ES-I3 (cell line): ENCODE measurements around the gene GZMB.

Source experiments
- H3K36me3 ChIP-seq: 2 replicates; pipeline ENCODE4 v1.6.1; 2013; ENCODE audit warnings: mild to moderate bottlenecking, low read length, control low read depth, moderate library complexity; ENCODE audit not compliant: insufficient read depth
- H3K4me1 ChIP-seq: 2 replicates; pipeline ENCODE4 v1.6.1; 2013; ENCODE audit warnings: mild to moderate bottlenecking, control low read depth, low read length; ENCODE audit not compliant: insufficient read depth
- H3K9ac ChIP-seq: 2 replicates; pipeline ENCODE4 v1.6.1; 2013; ENCODE audit warnings: low read depth, mild to moderate bottlenecking, low read length, moderate library complexity
- H3K9me3 ChIP-seq: 2 replicates; pipeline ENCODE4 v1.6.1; 2013; ENCODE audit warnings: mild to moderate bottlenecking, low read length, moderate library complexity; ENCODE audit not compliant: control insufficient read depth, insufficient read depth

GZMB gene, protein sequence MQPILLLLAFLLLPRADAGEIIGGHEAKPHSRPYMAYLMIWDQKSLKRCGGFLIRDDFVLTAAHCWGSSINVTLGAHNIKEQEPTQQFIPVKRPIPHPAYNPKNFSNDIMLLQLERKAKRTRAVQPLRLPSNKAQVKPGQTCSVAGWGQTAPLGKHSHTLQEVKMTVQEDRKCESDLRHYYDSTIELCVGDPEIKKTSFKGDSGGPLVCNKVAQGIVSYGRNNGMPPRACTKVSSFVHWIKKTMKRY

DNA sequence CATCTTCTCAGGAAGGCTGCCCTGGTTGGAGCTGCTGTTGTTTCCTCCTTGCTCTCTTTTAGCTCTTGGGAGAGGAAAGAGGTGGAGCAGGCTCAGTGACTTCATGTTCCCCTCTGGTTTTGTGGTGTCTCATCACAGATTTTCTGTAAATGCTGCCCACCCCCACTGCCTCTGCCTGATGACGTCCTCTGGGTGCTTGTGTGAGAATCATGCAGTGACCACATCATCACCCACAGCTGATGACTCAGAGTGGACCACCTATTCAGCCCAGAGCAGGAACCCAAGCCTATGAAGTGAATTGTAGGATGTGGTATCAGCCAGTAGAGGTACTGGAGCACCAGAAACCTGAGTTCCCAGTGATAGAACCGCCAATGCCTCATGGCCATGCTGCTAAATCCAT, at the start of gene GZMB:
Gene GZMB (minus strand): TSS at position 33 of the 400 bp plus-strand sequence. CDS start 30 bp downstream, at position 3.
- no peaks in the 10 kb centered on the region for H3K4me1 ChIP-seq
- H3K36me3 ChIP-seq, result no peaks in the 10 kb centered on the region
- H3K9ac ChIP-seq, result no peak within 1 kb of the TSS
- no peaks in the 10 kb centered on the region for H3K9me3 ChIP-seq

GRCh38 chr14:24681056-24681455, 47.1 kb upstream of the GZMB start:
- Histone ChIP-seq H3K4me1 (no peaks in the 10 kb centered on the region), H3K9me3 (no peaks in the 10 kb centered on the region), H3K36me3 (no peaks in the 10 kb centered on the region), H3K9ac (no peak overlapping the region)

DNA sequence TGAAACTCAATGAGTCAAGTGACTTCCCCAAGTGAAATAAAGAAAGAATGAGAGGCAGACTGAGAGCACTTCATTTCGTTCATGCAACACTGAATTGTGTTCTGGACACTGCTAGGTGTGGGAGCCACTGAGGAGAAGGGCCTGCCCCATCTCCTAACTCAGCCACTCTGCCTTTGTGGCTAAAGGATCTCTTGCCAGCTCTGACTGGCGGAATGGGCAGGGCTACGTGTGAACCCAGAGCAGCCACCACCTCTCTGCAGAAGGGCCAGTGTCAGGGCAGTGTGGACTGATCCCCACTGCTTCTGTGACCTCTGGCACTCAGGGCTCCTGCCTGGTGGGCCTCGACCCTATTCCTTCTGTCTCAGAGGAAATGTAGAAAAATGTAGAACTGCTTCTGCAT, 46.5 kb upstream of the GZMB start:
- Histone ChIP-seq H3K4me1 (no peaks in the 10 kb centered on the region), H3K9me3 (no peaks in the 10 kb centered on the region), H3K36me3 (no peaks in the 10 kb centered on the region), H3K9ac (no peak overlapping the region)

GRCh38 chr14:24679248-24679961, 45.4 kb upstream of the GZMB start:
- Histone ChIP-seq H3K4me1 (no peaks in the 10 kb centered on the region), H3K9me3 (no peaks in the 10 kb centered on the region), H3K9ac (no peak overlapping the region)

DNA sequence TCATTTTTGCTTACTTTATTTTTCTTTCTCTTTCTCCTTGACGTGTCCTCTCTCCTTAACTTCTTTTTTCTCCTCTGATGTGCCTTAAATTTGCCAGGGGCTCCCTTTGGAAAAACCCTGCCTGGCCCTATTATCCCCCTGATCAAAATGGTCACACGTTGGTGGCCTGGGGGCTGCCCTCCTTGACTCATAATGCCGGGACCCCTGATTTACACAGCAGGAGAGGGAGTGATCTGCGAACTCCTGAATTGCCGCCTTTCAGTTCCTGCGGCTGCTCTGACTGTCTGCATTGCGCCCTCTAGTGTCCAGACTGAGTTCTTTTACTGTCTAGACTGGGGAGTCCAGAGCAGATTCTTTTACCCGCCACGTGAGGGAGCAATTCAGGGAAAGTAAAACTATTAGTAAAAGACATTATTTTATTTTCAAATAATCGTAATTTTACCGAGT, 44.8 kb upstream of the GZMB start:
- no peaks in the 10 kb centered on the region for H3K9me3 ChIP-seq
- peak overlapping the region; percentile 12; the same call in 1 of the 2 replicates for H3K9ac ChIP-seq
- H3K4me1 ChIP-seq, result no peaks in the 10 kb centered on the region
- no peaks in the 10 kb centered on the region for H3K36me3 ChIP-seq

More at GRCh38 chr14:24679248-24679961, 45.4 kb upstream of the GZMB start:
- no peaks in the 10 kb centered on the region for H3K36me3 ChIP-seq

DNA sequence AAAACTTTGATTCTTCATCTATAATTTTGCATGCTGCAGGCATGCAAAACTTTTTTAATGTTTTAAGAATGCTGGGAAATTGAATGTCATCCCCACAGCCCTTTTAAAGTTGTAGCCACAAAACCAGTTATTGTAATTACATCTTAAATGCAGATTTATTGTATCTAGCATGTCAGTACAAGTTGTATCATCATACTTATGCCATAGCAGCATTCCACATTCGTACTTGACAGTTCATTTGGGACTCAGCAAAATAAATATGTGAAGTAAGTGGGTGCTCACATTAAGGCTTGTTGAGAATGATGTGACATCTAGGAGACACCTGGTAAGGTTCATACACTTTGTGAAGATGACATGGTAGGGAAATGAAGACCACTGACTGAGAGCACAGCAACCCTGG, 44.0 kb upstream of the GZMB start:
- H3K36me3 ChIP-seq, result no peaks in the 10 kb centered on the region
- no peaks in the 10 kb centered on the region for H3K9me3 ChIP-seq

GRCh38 chr14:24674204-24674970, 40.4 kb upstream of the GZMB start:
- Histone ChIP-seq H3K4me1 (no peaks in the 10 kb centered on the region), H3K36me3 (no peaks in the 10 kb centered on the region), H3K9ac (no peak overlapping the region), H3K9me3 (no peaks in the 10 kb centered on the region)

More for the DNA sequence above, 44.0 kb upstream of the GZMB start:
- no peaks in the 10 kb centered on the region for H3K4me1 ChIP-seq
- H3K9ac ChIP-seq, result no peak overlapping the region

DNA sequence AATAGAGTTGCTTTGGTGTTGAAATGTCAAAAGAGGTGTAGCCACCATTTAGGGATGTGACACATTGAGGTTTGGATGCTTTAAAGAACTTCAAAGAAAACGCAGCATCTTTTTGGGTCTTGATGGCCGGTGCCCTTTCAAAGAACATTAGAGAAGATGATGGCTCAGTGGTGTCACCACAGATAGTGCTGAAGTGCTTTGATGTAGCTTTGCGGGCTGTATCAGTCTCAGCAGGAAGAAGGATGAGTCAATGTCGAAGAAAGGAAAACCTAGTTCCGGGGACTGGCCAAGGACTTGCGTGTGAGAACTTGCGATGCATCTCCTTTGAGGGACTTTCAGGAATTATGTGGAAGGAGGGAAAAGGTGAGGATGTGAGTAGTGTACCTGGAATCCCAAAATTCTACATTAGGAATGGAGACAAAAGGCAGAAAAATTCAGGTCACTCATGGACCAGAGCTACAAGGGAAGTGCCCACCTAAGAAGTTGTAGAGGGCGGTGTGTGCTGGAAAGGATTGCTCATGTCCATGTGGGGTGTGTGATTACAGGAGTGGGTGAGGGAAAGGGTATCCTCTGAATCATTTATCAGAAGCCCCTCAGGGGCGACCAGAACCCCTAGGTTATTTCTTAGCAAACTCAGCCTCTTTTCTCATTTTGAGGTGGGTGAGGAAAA, 39.7 kb upstream of the GZMB start:
- Histone ChIP-seq H3K9me3 (no peaks in the 10 kb centered on the region), H3K36me3 (no peaks in the 10 kb centered on the region), H3K9ac (no peak overlapping the region), H3K4me1 (no peaks in the 10 kb centered on the region)

- no peaks in the 10 kb centered on the region for H3K4me1 ChIP-seq
- H3K9ac ChIP-seq, result no peak overlapping the region
- no peaks in the 10 kb centered on the region for H3K9me3 ChIP-seq
- no peaks in the 10 kb centered on the region for H3K36me3 ChIP-seq
Observed at GRCh38 chr14:24673059-24673458, 39.1 kb upstream of the GZMB start.

DNA sequence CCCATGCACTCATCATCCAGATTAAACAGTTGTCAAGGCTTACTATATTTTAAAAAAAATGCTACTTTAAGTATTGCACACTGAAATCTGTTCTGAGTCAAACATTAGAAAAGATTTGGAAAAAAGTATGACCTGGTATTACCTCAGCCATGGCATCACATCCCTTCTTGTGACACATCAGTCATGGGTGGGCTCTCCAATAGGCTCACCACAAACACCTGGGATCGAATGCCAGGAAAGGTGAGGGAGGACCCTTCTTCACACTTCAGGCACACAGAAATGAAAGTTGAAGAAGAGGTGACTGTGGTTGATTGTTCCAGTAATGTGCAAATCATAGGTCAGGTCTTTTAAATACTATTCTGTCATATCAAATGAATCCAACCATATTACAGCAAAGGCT, 36.6 kb upstream of the GZMB start:
- Histone ChIP-seq H3K9ac (no peak overlapping the region), H3K4me1 (no peaks in the 10 kb centered on the region), H3K9me3 (no peaks in the 10 kb centered on the region), H3K36me3 (no peaks in the 10 kb centered on the region)

DNA sequence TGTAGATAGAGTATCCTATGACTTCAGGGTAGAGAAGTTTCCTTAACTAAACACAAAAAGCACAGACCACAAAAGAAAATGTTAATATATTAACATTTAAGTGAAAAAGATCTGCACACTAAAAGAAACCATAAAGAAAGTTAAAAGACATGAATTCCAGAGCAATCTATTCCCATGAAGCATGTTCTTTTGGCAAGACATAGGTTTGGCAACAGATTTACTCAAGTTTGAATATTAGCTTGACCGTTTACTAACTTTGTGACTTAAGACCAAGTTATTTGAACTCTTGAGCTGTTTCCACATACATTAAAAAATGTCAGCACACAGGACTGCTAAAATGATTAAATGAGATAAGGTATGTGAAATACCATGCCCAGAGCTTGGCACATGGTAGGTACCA, 35.7 kb upstream of the GZMB start:
- H3K36me3 ChIP-seq, result no peaks in the 10 kb centered on the region
- H3K9me3 ChIP-seq, result no peaks in the 10 kb centered on the region
- H3K9ac ChIP-seq, result no peak overlapping the region
- no peaks in the 10 kb centered on the region for H3K4me1 ChIP-seq

GRCh38 chr14:24665440-24665991, 31.5 kb upstream of the GZMB start:
- Histone ChIP-seq H3K9me3 (no peaks in the 10 kb centered on the region), H3K36me3 (no peaks in the 10 kb centered on the region), H3K9ac (no peak overlapping the region), H3K4me1 (no peaks in the 10 kb centered on the region)

DNA sequence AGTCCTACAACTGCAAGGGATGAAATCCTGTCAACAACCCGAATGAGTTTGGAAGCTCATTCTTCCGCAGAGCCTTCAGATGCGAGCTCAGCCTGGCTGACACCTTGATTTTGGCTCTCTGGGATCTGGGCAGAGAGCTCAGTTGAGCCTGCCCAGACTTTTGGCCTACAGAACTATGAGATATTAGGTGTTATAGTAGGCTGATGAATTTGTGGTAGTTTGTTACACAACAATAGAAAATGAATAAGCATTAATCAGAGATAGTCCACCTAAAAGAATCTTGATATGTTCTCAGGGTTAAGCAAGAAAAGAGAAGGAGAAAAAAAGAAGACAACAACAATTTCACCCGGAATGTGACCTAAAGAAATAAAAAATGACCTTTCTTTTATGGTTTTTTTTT, 30.4 kb upstream of the GZMB start:
- Histone ChIP-seq H3K4me1 (no peaks in the 10 kb centered on the region), H3K36me3 (no peaks in the 10 kb centered on the region), H3K9me3 (no peaks in the 10 kb centered on the region), H3K9ac (no peak overlapping the region)

GRCh38 chr14:24662753-24663152, 28.8 kb upstream of the GZMB start:
- Histone ChIP-seq H3K36me3 (no peaks in the 10 kb centered on the region), H3K4me1 (no peaks in the 10 kb centered on the region), H3K9me3 (no peaks in the 10 kb centered on the region), H3K9ac (no peak overlapping the region)
